ENCODE data around the gene ZNF598. TPM values are rescaled to one million over a fixed set of nuclear protein-coding genes. Genes with fewer than 3 reads are reported as not detected.

ZNF598 gene
- total RNA-seq, 1 donor from 2014 or later = 46.1 TPM

DNA sequence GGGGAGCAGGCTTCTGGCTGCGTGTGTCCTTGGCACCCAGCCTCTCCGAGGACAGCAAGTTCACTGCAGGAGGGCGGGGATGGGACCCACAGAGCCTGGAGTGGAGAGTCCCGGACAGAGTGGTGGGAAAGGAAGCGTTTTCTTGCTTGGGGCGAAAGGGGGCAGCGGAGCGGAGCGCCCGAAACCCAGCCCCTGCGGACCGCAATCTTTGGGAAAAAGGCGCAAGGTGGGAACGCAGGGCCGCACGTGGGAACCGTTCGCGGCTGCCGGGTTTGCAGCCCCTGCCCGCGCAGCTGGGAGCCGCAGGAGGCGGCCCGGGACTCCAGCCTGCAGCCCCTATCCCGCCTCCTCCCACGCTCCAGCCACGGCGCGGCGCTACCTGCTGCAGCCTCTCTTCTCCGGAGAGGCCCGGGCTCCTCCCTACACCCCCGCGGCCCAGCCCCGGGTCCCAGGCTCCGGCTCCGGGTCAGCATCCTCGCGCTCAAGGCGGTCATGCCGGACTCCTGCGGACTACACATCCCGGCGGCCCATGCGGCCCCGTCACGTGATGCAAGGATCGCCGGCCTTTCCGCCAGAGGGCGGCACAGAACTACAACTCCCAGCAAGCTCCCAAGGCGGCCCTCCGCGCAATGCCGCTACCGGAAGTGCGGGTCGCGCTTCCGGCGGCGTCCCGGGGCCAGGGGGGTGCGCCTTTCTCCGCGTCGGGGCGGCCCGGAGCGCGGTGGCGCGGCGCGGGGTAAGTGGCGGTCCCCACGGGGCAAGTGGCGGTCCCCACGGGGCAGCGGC, 37.9 kb upstream of the ZNF598 start, which contains the start of the genes NTHL1 and TSC2:
Gene NTHL1 (minus strand): TSS at position 505 of the 786 bp plus-strand sequence. CDS start 11 bp downstream, at position 494.
Gene TSC2 (plus strand): TSS at position 656 of the 786 bp plus-strand sequence. CDS start 631 bp downstream, outside the sequence.
- Mint-ChIP-seq H3K4me1 (ENCODE audit: unreplicated experiment) (peaks cover 15% of the 10 kb centered on the region), H3K27ac (peak within 1 kb of the TSS; percentile 79), H3K4me3 (peak within 1 kb of the TSS; percentile 93), H3K27me3 (no peaks in the 10 kb centered on the region), H3K36me3 (peaks cover 3% of the 10 kb centered on the region), H3K9me3 (no peaks in the 10 kb centered on the region)
- TF ChIP-seq, protein P1, sequence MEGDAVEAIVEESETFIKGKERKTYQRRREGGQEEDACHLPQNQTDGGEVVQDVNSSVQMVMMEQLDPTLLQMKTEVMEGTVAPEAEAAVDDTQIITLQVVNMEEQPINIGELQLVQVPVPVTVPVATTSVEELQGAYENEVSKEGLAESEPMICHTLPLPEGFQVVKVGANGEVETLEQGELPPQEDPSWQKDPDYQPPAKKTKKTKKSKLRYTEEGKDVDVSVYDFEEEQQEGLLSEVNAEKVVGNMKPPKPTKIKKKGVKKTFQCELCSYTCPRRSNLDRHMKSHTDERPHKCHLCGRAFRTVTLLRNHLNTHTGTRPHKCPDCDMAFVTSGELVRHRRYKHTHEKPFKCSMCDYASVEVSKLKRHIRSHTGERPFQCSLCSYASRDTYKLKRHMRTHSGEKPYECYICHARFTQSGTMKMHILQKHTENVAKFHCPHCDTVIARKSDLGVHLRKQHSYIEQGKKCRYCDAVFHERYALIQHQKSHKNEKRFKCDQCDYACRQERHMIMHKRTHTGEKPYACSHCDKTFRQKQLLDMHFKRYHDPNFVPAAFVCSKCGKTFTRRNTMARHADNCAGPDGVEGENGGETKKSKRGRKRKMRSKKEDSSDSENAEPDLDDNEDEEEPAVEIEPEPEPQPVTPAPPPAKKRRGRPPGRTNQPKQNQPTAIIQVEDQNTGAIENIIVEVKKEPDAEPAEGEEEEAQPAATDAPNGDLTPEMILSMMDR (conservative IDR thresholded peaks at IDR 0.05) = peak; percentile 42
- DNase-seq (ENCODE audit: extremely low spot score, unreplicated experiment) = peak; percentile 98

DNA sequence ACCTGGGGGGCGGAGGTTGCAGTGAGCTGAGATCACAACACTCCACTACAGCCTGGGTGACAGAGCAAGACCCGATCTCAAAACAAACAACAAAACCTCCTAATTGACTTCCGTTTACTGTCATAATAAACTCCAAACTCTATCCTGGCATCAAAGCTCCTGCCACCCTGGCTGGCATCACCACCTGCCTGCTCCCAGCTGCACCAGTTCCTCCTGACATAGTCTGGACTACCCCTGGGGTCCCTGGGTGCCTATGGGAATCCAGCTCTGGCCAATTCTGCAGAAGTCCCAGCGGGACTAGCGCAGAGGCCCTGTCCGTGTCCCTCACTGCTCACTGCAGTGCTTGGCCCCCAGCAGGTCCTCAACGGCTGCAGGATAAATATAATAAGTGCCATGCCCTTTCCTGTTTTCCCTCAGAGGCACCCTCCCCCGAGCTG, 37.3 kb upstream of the ZNF598 start:
- Mint-ChIP-seq H3K9me3 (no peaks in the 10 kb centered on the region), H3K4me1 (ENCODE audit: unreplicated experiment) (peaks cover 15% of the 10 kb centered on the region), H3K36me3 (peaks cover 3% of the 10 kb centered on the region), H3K4me3 (peak overlapping the region; percentile 93), H3K27ac (peak overlapping the region; percentile 79), H3K27me3 (no peaks in the 10 kb centered on the region)
- TF ChIP-seq, protein P1 (conservative IDR thresholded peaks at IDR 0.05) = no peak
- no peak for DNase-seq (ENCODE audit: extremely low spot score, unreplicated experiment)

DNA sequence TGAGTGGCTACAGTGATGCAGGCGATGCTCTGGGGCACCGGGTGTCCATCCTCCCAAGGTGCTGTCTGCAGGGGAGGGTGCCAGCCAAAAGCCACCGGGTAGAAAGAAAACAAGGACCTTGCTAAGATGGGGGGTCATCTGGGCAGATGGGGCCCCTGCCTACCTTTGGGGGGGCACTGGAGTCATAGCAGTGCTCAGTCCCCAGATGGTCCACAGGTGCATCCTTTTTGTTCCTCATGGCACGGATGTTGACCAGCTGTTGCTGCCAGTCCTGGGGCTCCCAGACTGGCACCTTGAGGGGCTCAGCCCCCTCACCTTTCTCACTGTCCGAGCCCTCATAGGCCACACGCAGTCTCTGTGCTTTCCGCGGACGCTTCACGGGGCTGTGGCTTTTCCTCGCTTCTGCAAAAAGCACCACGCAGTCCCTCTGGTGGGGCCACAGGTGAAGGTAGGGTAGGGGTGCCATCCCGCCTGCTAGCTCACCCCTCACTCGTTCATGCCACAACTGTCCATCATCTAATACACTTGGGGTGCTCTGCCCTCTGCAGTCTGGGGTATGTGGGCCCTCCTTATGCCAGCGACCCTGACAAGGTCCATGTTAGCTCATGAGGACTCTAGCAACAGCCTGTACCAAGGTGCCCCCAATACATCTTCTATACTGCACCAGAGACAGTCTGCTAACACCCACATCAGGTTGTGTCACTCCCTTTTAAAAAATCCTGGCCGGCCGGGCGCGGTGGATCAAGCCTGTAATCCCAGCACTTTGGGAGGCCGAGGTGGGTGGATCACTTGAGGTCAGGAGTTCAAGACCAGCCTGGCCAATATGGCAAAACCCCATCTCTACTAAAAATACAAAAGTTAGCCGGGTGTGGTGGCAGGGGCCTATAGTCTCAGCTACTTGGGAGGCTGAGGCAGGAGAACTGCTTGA, 36.6 kb upstream of the ZNF598 start:
- no peak overlapping the region for H3K27ac Mint-ChIP-seq
- no peaks in the 10 kb centered on the region for H3K27me3 Mint-ChIP-seq

DNA sequence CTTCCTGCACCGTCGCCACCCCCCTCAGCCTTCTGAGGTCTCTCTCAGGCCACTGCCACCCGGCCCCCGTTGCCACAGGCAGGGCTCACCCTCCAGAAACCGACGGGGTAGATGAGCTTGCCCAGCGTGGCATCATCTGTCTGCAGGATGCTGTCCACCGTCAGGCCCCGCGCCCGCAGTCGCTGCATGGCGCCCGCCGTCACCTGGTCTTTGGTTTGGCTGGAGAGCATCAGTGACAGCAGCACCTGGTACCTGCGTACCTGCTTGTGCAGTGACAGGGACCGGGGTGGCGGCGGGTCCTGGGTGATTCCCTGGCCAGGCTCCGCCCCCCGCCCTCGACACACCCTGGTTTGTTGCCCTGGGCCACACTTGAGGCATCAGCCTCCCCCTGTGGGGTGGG, 34.9 kb upstream of the ZNF598 start:
- TF ChIP-seq, protein P1 (conservative IDR thresholded peaks at IDR 0.05) = no peak
- no peak overlapping the region for H3K27ac Mint-ChIP-seq
- H3K9me3 Mint-ChIP-seq = no peaks in the 10 kb centered on the region
- no peak for DNase-seq (ENCODE audit: extremely low spot score, unreplicated experiment)
- peaks cover 17% of the 10 kb centered on the region for H3K4me1 Mint-ChIP-seq (ENCODE audit: unreplicated experiment)
- no peaks in the 10 kb centered on the region for H3K27me3 Mint-ChIP-seq
- peaks cover 3% of the 10 kb centered on the region for H3K36me3 Mint-ChIP-seq
- H3K4me3 Mint-ChIP-seq = no peak overlapping the region

More for the DNA sequence above, 36.6 kb upstream of the ZNF598 start:
- peaks cover 3% of the 10 kb centered on the region for H3K36me3 Mint-ChIP-seq
- no peaks in the 10 kb centered on the region for H3K9me3 Mint-ChIP-seq
- peak overlapping the region; percentile 93 for H3K4me3 Mint-ChIP-seq
- TF ChIP-seq, protein P1 (conservative IDR thresholded peaks at IDR 0.05) = no peak
- H3K4me1 Mint-ChIP-seq (ENCODE audit: unreplicated experiment) = peaks cover 15% of the 10 kb centered on the region
- no peak for DNase-seq (ENCODE audit: extremely low spot score, unreplicated experiment)

DNA sequence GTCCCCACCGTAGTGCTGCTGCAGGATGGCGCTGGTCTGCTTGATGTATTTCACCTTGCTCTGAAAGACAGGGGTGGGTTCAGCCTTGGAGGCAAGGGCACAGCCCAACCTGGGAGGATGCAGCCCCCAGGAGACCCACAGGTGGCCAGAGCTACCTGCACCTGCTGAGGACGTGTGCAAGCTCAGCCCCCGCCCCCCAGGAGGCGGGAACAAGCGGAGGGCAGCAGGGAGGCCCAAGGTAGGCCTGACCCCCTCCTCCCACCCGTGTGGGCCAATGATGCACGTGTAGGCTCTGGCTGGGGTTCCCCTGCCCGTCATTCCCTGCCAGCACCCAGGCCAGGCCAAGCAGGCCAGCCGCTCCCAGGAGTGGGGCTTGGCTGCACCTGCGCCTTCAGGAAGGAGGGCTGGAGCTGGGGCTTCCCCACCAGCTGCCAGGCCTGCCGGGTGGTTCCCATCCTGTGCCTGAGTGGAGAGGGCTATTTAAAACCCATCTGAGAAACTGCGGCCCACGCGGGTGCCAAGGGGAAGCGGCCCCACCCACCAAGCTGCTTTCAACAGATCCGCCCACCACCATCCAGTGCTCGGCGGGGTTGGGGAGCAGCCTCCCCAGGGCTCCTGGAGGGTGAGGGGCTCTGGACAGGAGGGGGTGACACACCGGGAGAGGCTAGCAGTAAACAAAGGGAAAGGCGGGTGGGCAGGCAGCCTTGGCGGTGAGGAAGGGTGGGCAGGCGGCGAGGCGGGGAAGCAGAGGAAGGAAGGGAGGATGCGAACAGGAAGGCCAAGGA, 34.2 kb upstream of the ZNF598 start:
- Mint-ChIP-seq H3K27me3 (no peaks in the 10 kb centered on the region), H3K9me3 (no peaks in the 10 kb centered on the region), H3K27ac (no peak overlapping the region), H3K4me1 (ENCODE audit: unreplicated experiment) (peaks cover 23% of the 10 kb centered on the region), H3K36me3 (peaks cover 3% of the 10 kb centered on the region), H3K4me3 (no peak overlapping the region)
- DNase-seq (ENCODE audit: extremely low spot score, unreplicated experiment) = no peak
- TF ChIP-seq, protein P1 (conservative IDR thresholded peaks at IDR 0.05) = no peak
